GM19372 (cell line): ENCODE data around the gene SSR4.
"Not testable (repeated sequence)": the region's sequence is repeated elsewhere in the genome, so short reads cannot be mapped to it uniquely, and the experiment has no call there.

Source experiments
- ATAC-seq: cut with Tn5 transposase; IDR thresholded peaks from one replicate; pipeline ENCODE4 v1.9.1; 2021; ENCODE audit warnings: mild to moderate bottlenecking, low read depth, moderate library complexity; ENCODE audit not compliant: unreplicated experiment

Gene SSR4

GRCh38 chrX:153803211-153804099 is 9.0 kb downstream of the SSR4 start:
- ATAC-seq, result no peak

GRCh38 chrX:153804100-153804595 is 9.7 kb downstream of the SSR4 start:
- ATAC-seq, result no peak

DNA sequence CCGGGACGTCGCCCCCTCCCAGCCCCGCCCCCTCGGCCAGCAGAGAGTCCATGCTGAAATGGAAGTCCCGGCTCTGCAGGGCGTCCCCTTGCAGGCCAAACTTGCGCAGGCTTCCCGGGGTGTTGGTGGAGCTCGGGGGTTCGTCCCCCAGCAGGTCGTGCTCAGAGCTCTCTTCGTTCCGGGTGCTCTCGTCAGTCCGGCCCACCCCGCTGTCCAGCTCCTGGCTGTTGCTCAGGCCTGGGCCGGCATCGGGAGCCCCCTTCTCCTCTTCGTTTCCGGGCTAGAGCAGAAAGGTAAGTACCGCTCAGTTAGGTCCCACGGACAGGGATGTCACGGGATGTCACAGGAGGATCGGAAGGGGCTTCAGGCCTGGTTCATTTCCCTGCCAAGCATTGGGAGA is 10.2 kb downstream of the SSR4 start:
- no peak for ATAC-seq

DNA sequence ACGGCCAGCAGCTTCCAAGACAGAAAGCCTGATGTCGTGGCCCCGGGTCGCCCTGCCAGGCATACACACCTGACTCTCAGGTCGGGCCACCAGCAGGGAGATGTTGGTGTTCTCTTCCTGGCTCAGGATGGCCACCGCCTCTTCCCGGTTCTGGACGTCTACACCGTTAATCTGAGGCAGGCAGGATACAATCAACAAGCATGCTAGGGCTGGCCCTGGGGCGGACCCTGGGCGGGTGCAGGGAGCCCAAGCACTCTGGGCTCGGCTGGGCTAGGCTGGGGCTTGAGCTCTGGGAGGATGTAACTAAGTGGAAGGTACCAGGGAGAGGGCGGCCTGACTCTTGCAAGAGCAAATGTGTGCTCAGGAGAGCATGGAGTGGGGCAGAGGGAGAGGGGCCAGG is 11.0 kb downstream of the SSR4 start:
- no peak for ATAC-seq

DNA sequence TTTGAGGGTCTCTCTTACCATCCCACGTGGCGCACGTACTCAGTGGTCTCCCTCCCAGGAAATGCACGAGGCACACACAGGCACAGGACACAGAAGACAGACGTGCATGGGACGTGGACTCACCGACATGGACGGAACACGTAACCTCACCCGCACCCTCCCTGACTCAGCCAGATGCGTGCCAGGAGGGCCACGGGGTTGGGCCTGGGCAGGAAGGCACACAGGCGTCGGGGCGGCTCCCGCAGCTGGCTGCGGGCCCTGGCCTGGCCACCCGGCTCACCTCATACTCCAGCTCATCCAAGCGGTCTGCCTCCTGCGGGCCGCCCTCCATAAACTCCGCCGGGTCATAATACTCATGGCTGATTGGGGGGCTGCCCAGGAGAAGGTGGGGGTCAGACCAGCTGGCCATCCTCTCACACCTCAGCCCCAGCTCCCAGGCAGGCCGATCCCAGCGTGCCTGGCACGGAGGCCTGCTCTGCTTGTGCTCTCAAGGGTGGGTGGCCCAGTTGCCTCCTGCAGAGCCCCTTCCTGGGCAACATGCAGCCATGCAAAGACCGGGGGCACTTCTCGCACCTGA is 12.6 kb downstream of the SSR4 start:
- ATAC-seq, result no peak

DNA sequence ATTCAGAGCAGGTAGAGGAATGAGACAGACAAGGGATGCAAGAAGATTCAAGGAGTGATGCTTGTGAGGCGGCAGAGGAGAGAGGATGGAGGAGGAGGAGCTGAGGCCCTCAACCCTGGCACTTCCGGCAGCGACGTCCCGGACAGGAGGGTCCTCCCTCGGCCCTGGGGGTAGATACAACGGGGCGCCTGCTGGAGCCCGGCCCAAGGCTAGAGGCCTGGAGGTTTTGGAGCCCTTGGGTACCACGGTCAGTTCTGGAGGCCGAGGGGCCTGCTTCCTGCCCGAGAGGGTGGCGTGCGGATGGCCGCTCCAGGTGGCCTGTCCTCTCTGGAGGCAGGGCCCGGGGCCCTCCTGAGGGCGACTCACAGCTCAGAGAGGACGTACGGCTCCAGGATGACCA is 13.5 kb downstream of the SSR4 start:
- ATAC-seq, result no peak

GRCh38 chrX:153812220-153812619 is 17.8 kb downstream of the SSR4 start:
- ATAC-seq, result no peak

- no peak for ATAC-seq
Measured at GRCh38 chrX:153813161-153813560, 18.7 kb downstream of the SSR4 start.

GRCh38 chrX:153814591-153815315 is 20.3 kb downstream of the SSR4 start:
- no peak for ATAC-seq

DNA sequence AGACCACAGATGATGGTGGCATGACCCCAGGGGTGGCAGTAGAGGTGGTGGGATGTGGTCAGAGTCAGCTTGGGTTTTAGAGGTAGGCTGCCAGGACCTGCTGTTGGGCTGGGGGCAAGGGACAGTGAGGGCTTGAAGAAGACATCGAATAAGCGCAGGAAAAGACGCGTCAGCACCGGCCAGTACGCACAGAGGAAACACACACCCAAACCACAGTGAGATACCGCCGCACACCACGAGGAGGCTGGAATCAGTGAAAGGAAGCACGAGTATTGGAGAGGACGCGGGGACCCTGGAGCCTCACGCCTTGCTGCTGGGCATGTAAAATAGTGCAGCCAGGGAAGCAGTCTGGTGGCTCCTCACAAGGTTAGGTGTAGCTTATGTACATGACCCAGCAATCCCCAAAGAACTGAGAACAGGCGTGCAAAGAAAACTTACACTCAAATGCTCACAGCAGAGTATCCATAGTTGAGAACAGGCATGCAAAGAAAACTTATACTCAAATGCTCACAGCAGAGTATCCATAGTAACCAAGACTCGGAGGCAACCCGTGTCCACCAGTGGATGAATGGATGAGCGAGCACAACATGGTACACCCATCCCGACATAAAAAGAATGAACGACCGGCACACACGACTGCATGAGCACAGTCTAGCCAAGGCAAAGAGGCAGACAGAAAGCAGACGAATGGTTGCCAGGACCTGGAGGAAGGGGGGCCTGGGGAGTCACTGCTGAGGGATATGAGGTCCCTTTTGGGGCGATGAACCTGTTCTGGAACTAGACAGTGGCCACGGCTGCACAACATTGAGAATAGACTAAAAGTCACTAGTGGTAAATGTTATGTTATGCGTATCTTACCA is 22.6 kb downstream of the SSR4 start:
- no peak for ATAC-seq

- not testable (repeated sequence) for ATAC-seq
Measured at GRCh38 chrX:153818064-153818463, 23.6 kb downstream of the SSR4 start.

DNA sequence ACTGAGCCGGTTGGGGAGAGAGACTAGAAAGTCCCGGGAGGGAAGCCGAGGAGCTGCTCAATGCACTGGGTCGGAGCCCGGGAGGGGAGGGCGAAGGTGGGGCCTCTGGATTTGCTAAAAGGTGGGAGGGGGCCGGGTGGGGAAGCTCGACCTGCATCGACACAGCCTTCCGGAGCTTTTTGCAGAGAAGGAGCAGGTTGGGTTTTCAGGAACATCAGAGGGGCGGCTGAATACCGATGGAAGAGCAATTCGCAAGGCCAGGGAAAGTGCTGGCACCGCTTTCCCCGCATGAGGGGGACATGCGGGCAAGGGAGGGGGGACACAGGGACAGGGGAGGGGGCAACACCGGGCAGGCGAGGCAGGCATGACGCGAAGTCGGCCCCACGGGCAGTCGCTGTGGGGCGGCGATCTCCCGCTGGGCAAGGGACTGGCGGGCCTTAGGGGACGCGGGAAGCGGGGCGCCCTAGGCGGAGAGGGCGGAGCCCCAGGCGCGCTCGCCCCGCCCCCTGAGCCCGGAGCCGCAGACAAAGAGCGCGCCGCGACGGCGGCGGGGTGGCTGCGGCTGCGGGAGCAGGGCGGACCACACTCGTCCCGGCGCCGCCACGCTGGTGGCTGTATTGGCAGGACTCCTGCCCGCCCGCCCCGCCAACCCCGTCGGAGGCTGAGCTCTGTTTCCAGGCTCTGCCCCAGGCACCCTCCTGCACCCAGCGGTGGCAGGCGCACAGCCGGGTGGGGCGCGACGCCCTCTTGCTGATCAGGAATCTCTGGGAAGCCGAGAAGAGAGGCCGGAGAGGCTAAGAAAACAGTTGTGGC is 24.3 kb downstream of the SSR4 start:
- no peak for ATAC-seq

GRCh38 chrX:153819384-153820040 is 25.0 kb downstream of the SSR4 start:
- ATAC-seq, result no peak

DNA sequence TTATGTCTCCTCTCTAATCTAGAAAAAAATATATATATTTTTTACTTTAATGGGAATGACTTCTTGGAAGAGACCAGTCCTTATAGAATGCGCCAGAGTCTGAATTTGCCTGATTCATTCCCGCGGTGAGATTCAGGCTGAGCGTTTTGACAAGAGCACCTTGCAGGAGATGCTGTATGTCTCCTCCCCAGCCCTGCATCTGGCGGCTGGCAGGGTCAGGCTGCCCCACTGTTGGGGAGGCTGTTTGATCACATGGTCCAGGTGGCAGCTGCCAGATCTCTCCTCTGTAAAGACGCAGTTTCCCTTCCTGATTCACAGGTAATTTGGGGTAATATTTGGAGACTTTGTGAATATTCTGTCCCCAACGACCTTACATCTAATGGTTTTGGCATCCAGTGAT is 26.1 kb downstream of the SSR4 start:
- no peak for ATAC-seq

DNA sequence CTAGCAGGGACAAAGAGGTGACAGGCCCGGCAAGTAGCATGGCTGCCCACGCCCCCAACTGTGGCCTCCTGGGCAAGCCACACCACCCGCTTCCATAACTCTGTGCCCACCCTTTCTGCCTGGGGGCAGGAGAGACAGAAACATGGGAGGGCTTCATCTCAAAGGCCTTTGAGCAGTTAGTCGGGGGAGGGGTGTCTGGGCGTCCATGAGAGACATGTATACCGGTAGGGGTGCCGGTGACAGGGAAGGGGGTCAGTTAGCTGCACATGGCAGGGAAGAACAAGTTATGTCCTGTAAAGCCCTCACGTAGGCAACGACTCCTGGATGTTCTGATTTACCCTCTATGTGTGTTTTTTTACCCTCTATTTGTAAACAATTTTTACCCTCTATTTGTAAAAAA is 26.6 kb downstream of the SSR4 start:
- no peak for ATAC-seq

DNA sequence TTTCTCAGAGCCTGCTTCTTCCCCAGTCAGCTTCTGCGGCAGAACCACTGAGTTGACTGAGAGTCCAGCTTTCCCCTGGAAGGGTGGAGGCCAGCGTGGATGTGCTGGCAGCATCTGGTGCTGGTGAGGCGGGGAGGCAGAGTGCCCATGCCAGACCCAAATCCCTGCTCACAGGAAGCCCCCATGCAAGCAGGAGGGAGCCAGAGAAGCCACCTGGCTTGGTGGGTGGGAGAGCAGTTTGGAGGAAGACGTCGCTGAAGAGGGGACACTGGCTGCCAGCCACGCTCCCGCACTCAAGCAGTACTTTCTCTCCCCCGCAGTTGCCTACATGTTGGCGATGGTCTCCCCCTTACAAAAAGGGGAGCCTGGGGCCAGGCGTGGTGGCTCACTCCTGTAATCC is 29.9 kb downstream of the SSR4 start:
- no peak for ATAC-seq

GRCh38 chrX:153825042-153825441 is 30.6 kb downstream of the SSR4 start:
- no peak for ATAC-seq

DNA sequence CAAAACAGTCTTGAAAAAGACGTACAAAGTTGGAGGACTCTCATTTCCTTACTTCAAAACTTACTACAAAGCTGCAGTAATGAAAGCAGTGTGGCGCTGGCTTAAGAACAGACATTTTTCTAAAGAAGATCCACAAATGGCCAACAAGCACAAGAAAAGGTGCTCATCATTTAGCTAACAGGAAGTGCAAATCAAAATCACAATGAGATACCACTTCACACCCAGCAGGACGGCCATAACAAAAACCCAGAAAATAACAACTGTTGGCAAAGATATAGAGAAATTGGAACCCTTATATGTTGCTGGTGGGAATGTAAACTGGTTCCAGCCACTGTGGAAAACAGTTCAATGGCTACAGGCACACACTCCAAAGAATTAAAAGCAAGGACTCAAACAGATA is 32.5 kb downstream of the SSR4 start:
- no peak for ATAC-seq

DNA sequence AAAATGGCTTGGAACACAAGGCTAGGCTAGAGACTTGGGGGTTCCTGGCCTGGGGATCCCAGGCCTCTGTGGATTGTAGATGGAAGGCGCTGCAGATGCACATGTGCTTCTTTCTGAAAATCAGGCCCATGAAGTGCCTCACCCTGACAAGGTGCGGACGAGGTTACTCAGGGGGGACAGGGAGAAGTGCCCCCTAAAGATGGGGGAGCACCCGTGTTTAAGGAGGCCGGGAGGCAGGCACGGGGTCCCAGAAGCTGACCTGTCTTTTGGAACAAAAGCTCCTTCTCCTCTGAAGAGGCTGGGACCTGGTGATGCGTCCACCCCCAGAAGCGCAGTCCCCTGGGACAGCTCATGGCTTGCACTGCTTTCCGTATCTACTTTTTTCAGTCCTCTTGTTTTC is 33.4 kb downstream of the SSR4 start:
- no peak for ATAC-seq
